ENCODE results near the gene SCGN. TPM values are rescaled to one million over a fixed set of nuclear protein-coding genes. Genes with fewer than 3 reads are reported as not detected.

SCGN gene
- total and polyA plus RNA-seq, 2 of the 4 experiments (the other 2 are of a cell fraction), result not detected

DNA sequence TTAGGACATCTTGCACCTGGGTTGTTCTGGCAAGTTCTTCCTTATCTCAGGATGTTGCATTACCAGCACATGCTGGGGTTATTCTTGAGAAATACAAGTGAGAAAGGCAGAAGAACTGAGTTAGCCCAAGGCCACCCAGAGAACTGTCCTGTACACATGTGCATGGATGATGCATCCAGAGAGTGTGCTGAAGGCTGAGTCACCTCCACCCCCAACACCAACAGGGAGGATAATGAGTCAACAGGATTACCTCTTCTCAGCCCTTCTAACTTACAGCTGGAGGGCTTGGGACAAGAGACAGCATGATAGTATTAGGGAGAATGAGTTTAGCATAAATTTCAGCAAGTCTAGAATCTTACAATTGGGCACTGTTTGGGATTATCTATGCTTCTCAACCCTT, 8.5 kb downstream of the SCGN start:
- CTCF ChIA-PET, result no interaction called here
- no TSS peak for BruUV-seq (replicated peaks)
- no peaks in the 10 kb centered on the region for H3K79me1 ChIP-seq (ENCODE audit: low read depth in 1 of 2, low read length in 2 of 2)
- H3K4me3 ChIP-seq (ENCODE audit: insufficient read depth, low read depth, low read length), result no peak overlapping the region
- no peak overlapping the region for H3K18ac ChIP-seq (ENCODE audit: low read depth, low read length)
- H3K4ac ChIP-seq (ENCODE audit: low read depth, low read length), result no peak overlapping the region
- H2AK5ac ChIP-seq (ENCODE audit: low read depth, low read length), result no peak overlapping the region
- TF ChIP-seq RAD21 (IDR thresholded peaks at IDR 0.05; ENCODE audit: low read length) (no peak), CHD1 (IDR thresholded peaks at IDR 0.05; ENCODE audit: low read depth, low read length) (no peak), NFE2L2 (IDR thresholded peaks at IDR 0.05; ENCODE audit: low read depth, low read length) (no peak), MAFK (IDR thresholded peaks at IDR 0.05; ENCODE audit: low read depth, low read length) (no peak), MXI1 (IDR thresholded peaks at IDR 0.05; ENCODE audit: borderline replicate concordance, low read depth, low read length) (no peak), FOS (IDR thresholded peaks at IDR 0.05; ENCODE audit: low read depth, low read length) (0 out of 2 replicates have a peak, but pooled peaks have one; percentile 8), BHLHE40 (IDR thresholded peaks at IDR 0.05; ENCODE audit: low read depth, low read length) (0 out of 2 replicates have a peak, but pooled peaks have one; percentile 31), MAZ (IDR thresholded peaks at IDR 0.05; ENCODE audit: borderline replicate concordance, low read depth, low read length) (no peak)
- TF ChIP-seq, protein P1, sequence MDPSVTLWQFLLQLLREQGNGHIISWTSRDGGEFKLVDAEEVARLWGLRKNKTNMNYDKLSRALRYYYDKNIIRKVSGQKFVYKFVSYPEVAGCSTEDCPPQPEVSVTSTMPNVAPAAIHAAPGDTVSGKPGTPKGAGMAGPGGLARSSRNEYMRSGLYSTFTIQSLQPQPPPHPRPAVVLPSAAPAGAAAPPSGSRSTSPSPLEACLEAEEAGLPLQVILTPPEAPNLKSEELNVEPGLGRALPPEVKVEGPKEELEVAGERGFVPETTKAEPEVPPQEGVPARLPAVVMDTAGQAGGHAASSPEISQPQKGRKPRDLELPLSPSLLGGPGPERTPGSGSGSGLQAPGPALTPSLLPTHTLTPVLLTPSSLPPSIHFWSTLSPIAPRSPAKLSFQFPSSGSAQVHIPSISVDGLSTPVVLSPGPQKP (IDR thresholded peaks at IDR 0.05; ENCODE audit: borderline replicate concordance, low read depth, low read length), result no peak
- H3K27ac ChIP-seq (ENCODE audit: insufficient read depth, low read length), result no peak overlapping the region
- no peak overlapping the region for H3K9ac ChIP-seq (ENCODE audit: low read depth, low read length)
- H2BK20ac ChIP-seq (ENCODE audit: low read depth, low read length), result no peak overlapping the region
- H2AK9ac ChIP-seq (replicated peaks; ENCODE audit: low read depth, low read length, poor library complexity), result no peak overlapping the region
- intact Hi-C loops (cut with micrococcal nuclease), result no loop called here
- no peak overlapping the region for H2BK120ac ChIP-seq (ENCODE audit: low read depth, low read length)
- in situ Hi-C loops (cut with MboI; ENCODE audit: low sequenced_read_pairs), result no loop called here
- no peak overlapping the region for H4K5ac ChIP-seq (ENCODE audit: low read depth, low read length)
- H2BK15ac ChIP-seq (ENCODE audit: low read depth, low read length), result no peak overlapping the region
- no peak overlapping the region for H3K56ac ChIP-seq (ENCODE audit: extremely low read depth, insufficient read depth, low read length)
- dilution Hi-C loops (cut with HindIII; ENCODE audit: low sequenced_read_pairs, unreplicated experiment), result no loop called here
- no peaks in the 10 kb centered on the region for H3K9me1 ChIP-seq (ENCODE audit: insufficient read depth, low read length)
- H2AFZ ChIP-seq (replicated peaks; ENCODE audit: low read length, poor library complexity), result no peak overlapping the region
- H3K9me3 ChIP-seq (ENCODE audit: control insufficient read depth, insufficient read depth, low read length), result no peaks in the 10 kb centered on the region
- DNase-seq, result peak; percentile 54
- H3K27me3 ChIP-seq (ENCODE audit: control insufficient read depth, insufficient read depth, low read length), result no peaks in the 10 kb centered on the region
- no peaks in the 10 kb centered on the region for H3K4me1 ChIP-seq (ENCODE audit: control insufficient read depth, insufficient read depth, low read length)
- POLR2A ChIA-PET (ENCODE audit: unreplicated experiment), result no interaction called here
- ATAC-seq (ENCODE audit: low read depth), result peak; percentile 54
- H4K8ac ChIP-seq (ENCODE audit: low read depth in 2 of 2, low read length in 2 of 2), result no peak overlapping the region
- no peak overlapping the region for H2BK5ac ChIP-seq (ENCODE audit: low read depth, low read length, poor library complexity, severe bottlenecking)
- no peak overlapping the region for H4K91ac ChIP-seq (ENCODE audit: insufficient read depth, low read depth, low read length)
- H4K20me1 ChIP-seq (ENCODE audit: insufficient read depth, low read length), result no peaks in the 10 kb centered on the region
- no peak overlapping the region for H3K14ac ChIP-seq (replicated peaks; ENCODE audit: low read depth, low read length)
- H3K23ac ChIP-seq (ENCODE audit: low read depth, low read length), result no peak overlapping the region
- H3K4me2 ChIP-seq (ENCODE audit: low read depth, low read length), result no peak overlapping the region
- H3K36me3 ChIP-seq (ENCODE audit: control insufficient read depth, insufficient read depth, low read length), result no peaks in the 10 kb centered on the region
